Spleen (tissue), 7 donors: Measurements from ENCODE around the gene RND2.

Source experiments
- CTCF ChIP-seq, 11 experiments: fragments of 200-600 bp in 7 of 11; fragments of 450-650 bp in 4 of 11; sonication (generic) in 4 of 11; IDR thresholded peaks in 8 of 11; conservative IDR thresholded peaks in 3 of 11; 1 replicate in 7 of 11; 2 replicates in 4 of 11; pipeline versions ENCODE4 v1.4.0 to v1.8.0; 2016 to 2021; ENCODE audit warnings: antibody characterized with exemption in 11 of 11, inconsistent platforms in 4 of 11, mild to moderate bottlenecking in 1 of 11
- POLR2A ChIP-seq, 3 donors: fragments of 450-650 bp; IDR thresholded peaks; one replicate each; pipeline ENCODE4 v1.5.1; 2017; ENCODE audit warnings: antibody characterized with exemption in 3 of 3, mild to moderate bottlenecking in 1 of 3
- POLR2AphosphoS5 ChIP-seq, 3 donors: sonication (generic); formaldehyde crosslinking; IDR thresholded peaks; one replicate each; pipeline ENCODE4 v1.5.1; 2017; ENCODE audit warnings: antibody characterized with exemption in 3 of 3
- donor health status: DM: no; HTN: no; CAD: no; lungs with moderate emphysema.
- donor health status: DM: no; HTN: no; CAD: no.
- donor health status: DM: no; HTN: no; CAD: no.

GRCh38 chr17:43018932-43019331, 6.1 kb upstream of the RND2 start:
- TF ChIP-seq POLR2AphosphoS5 (IDR thresholded peaks at IDR 0.05): no peak
- no peak for TF ChIP-seq CTCF (IDR thresholded peaks at IDR 0.05 in 8 of 11, conservative IDR thresholded peaks at IDR 0.05 in 3 of 11)
- no peak for TF ChIP-seq POLR2A (IDR thresholded peaks at IDR 0.05)
